Bladder microvascular endothelial cell (primary cell): Measurements from ENCODE around the gene TTC39C. TPM values are rescaled to one million over a fixed set of nuclear protein-coding genes. Genes with fewer than 3 reads are reported as not detected.

Experiments
- total RNA-seq: library from RNA; depleted of rRNA; stranded (reverse); fragments of >200 nt; gene quantifications from 2 replicates; pipeline ENCODE4 v1.2.3, GENCODE V29; 2014

The TTC39C gene
- total RNA-seq: 1.1 and 2.1 TPM in 2 replicates

GRCh38 chr18:24014062-24014985 lies at the start of gene TTC39C:
TTC39C (plus strand) TSS chr18:24014754; CDS start chr18:24014872, 118 bp downstream.

DNA sequence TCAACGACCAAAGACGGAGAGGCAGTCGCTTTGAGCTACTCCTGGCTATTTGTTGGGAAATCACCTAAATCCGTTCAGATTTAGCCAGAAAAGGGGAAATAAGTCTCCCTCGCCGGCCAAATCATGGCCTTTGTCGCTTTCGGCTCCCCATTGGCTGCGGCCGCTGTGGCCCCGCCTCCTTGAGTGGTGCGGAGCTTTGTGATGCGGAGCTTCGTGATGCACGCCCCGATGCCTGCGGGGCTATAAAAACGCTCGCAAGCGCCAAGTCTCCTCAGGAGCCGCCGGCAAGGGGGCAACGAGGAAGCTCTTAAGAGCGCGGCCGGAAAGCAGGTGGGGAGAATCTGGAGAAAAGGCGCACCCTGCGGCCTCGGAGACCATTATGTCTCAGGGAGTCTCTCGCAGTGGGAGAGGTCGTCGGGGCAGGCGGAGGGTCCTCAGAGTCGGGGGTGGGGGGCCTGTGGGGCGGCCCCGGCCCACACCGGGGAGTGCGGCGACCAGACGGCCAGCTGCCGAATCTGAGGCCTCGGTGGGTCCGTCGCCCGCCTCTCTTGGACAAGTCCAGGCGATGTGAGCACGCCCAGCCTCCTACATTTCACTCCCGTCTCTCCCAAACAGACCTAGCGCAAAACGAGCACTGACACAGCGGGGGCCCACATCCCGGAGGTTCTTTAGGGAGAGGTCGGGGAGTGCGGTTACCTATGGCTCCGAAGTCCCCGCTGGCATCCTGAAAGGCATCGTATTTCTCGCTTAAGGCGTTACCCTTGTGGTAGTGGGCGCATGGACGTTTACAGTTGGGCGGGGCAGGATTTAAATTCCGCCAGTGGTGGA lies 124.4 kb downstream of the TTC39C start, which contains the start of gene CABYR:
CABYR (plus strand) TSS at position 274 of the 828 bp plus-strand sequence. CDS start 4,053 bp downstream, outside the sequence.

Other genes with a start within 250 kb of the TTC39C start
- gene CABYR, start 124.3 kb downstream of the TTC39C start, total RNA-seq: 1.3 and 3.7 TPM in 2 replicates